Measurements from ENCODE around the gene ZNF236.

GRCh38 chr18:76943542-76944339 lies 121.4 kb downstream of the ZNF236 start:
- TF ChIP-seq CTCF (IDR thresholded peaks at IDR 0.05), result no peak
- TF ChIP-seq POLR2A (IDR thresholded peaks at IDR 0.05), result no peak
